Endothelial cell of umbilical vein (primary cell): ENCODE data around the gene RIT2. TPM values are rescaled to one million over a fixed set of nuclear protein-coding genes. Genes with fewer than 3 reads are reported as not detected.

ENCODE experiments used
- BruUV-seq: library from RNA; stranded (reverse); fragments of 400-500 nt; replicated peaks from 2 replicates; lab custom pipeline; 2021; lab: Mats Ljungman, UMichigan
- CTCF ChIA-PET: fragments of 300-600, 350-600 bp; sonication (Branson Sonifier 250); formaldehyde crosslinking; loops from one replicate; lab custom pipeline; 2021; ENCODE audit warnings: antibody characterized with exemption, inconsistent platforms; lab: Charles Lee
- POLR2A ChIA-PET: fragments of 300-600, 350-600 bp; sonication (Branson Sonifier 250); formaldehyde crosslinking; loops from one replicate; lab custom pipeline; 2021; ENCODE audit warnings: antibody characterized with exemption, inconsistent platforms; lab: Charles Lee
- DNase-seq: peaks from one replicate; pipeline ENCODE4 v3.0.0-alpha.2; 2011; ENCODE audit warnings: low read depth, low spot score
- FAIRE-seq: peaks from 2 replicates; lab custom pipeline; 2011; peaks lifted over from hg19 to GRCh38; lab: Jason Lieb, UNC
- H2AFZ ChIP-seq: 2 replicates; pipeline ENCODE4 v1.6.0; 2012; ENCODE audit warnings: low read depth, low read length, control low read depth, inconsistent platforms
- H3K27ac ChIP-seq: 2 replicates; pipeline ENCODE4 v1.5.1; 2011; ENCODE audit warnings: low read depth, mild to moderate bottlenecking, control low read depth, low read length, moderate library complexity; ENCODE audit not compliant: insufficient read depth
- H3K27me3 ChIP-seq, 2 experiments: 2 replicates each; pipeline versions ENCODE4 v1.6.0 to v1.6.1; 2011; ENCODE audit warnings: low read length in 2 of 2, mixed read lengths in 1 of 2; ENCODE audit not compliant: control insufficient read depth in 2 of 2, insufficient read depth in 2 of 2
- H3K36me3 ChIP-seq, 2 experiments: 2 replicates in 1 of 2; 3 replicates in 1 of 2; pipeline ENCODE4 v1.5.1; 2011; ENCODE audit warnings: low read length in 2 of 2, mild to moderate bottlenecking in 1 of 2, moderate library complexity in 1 of 2; ENCODE audit not compliant: control insufficient read depth in 2 of 2, insufficient read depth in 2 of 2; ENCODE audit errors: extremely low read depth in 1 of 2
- H3K4me1 ChIP-seq: 3 replicates; pipeline ENCODE4 v1.5.1; 2011; ENCODE audit warnings: mild to moderate bottlenecking, low read length; ENCODE audit not compliant: control insufficient read depth, insufficient read depth; ENCODE audit errors: extremely low read depth
- H3K4me2 ChIP-seq: 2 replicates; pipeline ENCODE4 v1.6.1; 2011; ENCODE audit warnings: low read length, control low read depth, mixed read lengths; ENCODE audit not compliant: insufficient read depth
- H3K4me3 ChIP-seq, 3 experiments: fragments of 200-600 bp in 1 of 3; sonication (generic), shearing (Covaris generic) in 1 of 3; replicated peaks in 1 of 3; 2 replicates each; pipeline ENCODE4 v1.5.1; 2011 to 2016; ENCODE audit warnings: control low read depth in 3 of 3, low read length in 3 of 3, mild to moderate bottlenecking in 2 of 3, inconsistent platforms in 1 of 3, low read depth in 1 of 3, moderate library complexity in 1 of 3; ENCODE audit not compliant: insufficient read depth in 1 of 3
- H3K79me2 ChIP-seq: 2 replicates; pipeline ENCODE4 v1.6.0; 2012; ENCODE audit warnings: low read length, inconsistent platforms; ENCODE audit not compliant: control insufficient read depth, insufficient read depth
- H3K9ac ChIP-seq: replicated peaks from 2 replicates; pipeline ENCODE3; 2011; ENCODE audit warnings: low read length, control low read depth; ENCODE audit not compliant: insufficient read depth; ENCODE audit errors: extremely low read depth
- H3K9me1 ChIP-seq: replicated peaks from 3 replicates; pipeline ENCODE4 v1.6.0; 2011; ENCODE audit warnings: mild to moderate bottlenecking, low read length; ENCODE audit not compliant: control insufficient read depth, insufficient read depth; ENCODE audit errors: extremely low read depth
- H3K9me3 ChIP-seq: replicated peaks from 2 replicates; pipeline ENCODE4 v1.5.1; 2012; ENCODE audit warnings: low read length, inconsistent platforms; ENCODE audit not compliant: control insufficient read depth, insufficient read depth
- H4K20me1 ChIP-seq: replicated peaks from 2 replicates; pipeline ENCODE3; 2011; ENCODE audit warnings: mild to moderate bottlenecking, low read length; ENCODE audit not compliant: control insufficient read depth, insufficient read depth; ENCODE audit errors: extremely low read depth
- CTCF ChIP-seq, 2 donors: IDR thresholded peaks; 1 replicate in 1 of 2; 2 replicates in 1 of 2; pipeline ENCODE4 v1.5.1; 2011; ENCODE audit warnings: low read length in 2 of 2, mild to moderate bottlenecking in 2 of 2, moderate library complexity in 2 of 2, control low read depth in 1 of 2, inconsistent platforms in 1 of 2, low read depth in 1 of 2; ENCODE audit not compliant: insufficient read depth in 1 of 2; ENCODE audit errors: extremely low read depth in 1 of 2
- EZH2 ChIP-seq: IDR thresholded peaks from 2 replicates; pipeline ENCODE4 v1.6.1; 2012; ENCODE audit warnings: borderline replicate concordance, low read depth, mild to moderate bottlenecking, moderate library complexity, low read length, inconsistent platforms; ENCODE audit not compliant: severe bottlenecking
- FOS ChIP-seq: IDR thresholded peaks from 2 replicates; pipeline ENCODE4 v1.6.1; 2011; ENCODE audit warnings: mild to moderate bottlenecking, low read length, moderate library complexity, borderline replicate concordance; ENCODE audit not compliant: insufficient read depth
- GATA2 ChIP-seq: IDR thresholded peaks from 2 replicates; pipeline ENCODE4 v1.7.0; 2011; ENCODE audit warnings: low read depth, mild to moderate bottlenecking, moderate library complexity, mixed read lengths, low read length; ENCODE audit not compliant: insufficient read length, insufficient read depth
- JUN ChIP-seq: IDR thresholded peaks from 2 replicates; pipeline ENCODE4 v1.6.1; 2011; ENCODE audit warnings: borderline replicate concordance, low read depth; ENCODE audit not compliant: insufficient read length, insufficient read depth
- MAX ChIP-seq: IDR thresholded peaks from 2 replicates; pipeline ENCODE4 v1.6.1; 2011; ENCODE audit not compliant: insufficient read depth, insufficient read length
- MYC ChIP-seq: IDR thresholded peaks from one replicate; pipeline ENCODE4 v1.6.1; 2011; ENCODE audit warnings: mild to moderate bottlenecking, low read depth, low read length
- POLR2A ChIP-seq: IDR thresholded peaks from 2 replicates; pipeline ENCODE4 v1.6.1; 2012; ENCODE audit warnings: low read depth, mild to moderate bottlenecking, control low read depth, low read length
- POLR2AphosphoS5 ChIP-seq: IDR thresholded peaks from 2 replicates; pipeline ENCODE4 v1.6.1; 2012; ENCODE audit warnings: low read depth, mild to moderate bottlenecking, control low read depth, low read length, moderate library complexity; ENCODE audit not compliant: insufficient read depth
- dilution Hi-C: fragments of 300-500 bp; cut with MboI; formaldehyde crosslinking; loops from one replicate; pipeline ENCODE4 v1.15.0; 2019; ENCODE audit warnings: low sequenced_read_pairs; ENCODE audit not compliant: extremely low pct_ligation_motif_present
- intact Hi-C: fragments of 100-400 bp; cut with micrococcal nuclease; formaldehyde crosslinking; loops from one replicate; pipeline ENCODE4 v1.10.0; 2022
- polyA plus RNA-seq, 4 experiments: library from polyadenylated mRNA; depleted of rRNA in 3 of 4; stranded (reverse) in 3 of 4; unstranded in 1 of 4; fragments of >200 nt; gene quantifications; 2 replicates each; pipeline versions ENCODE4 v1.2.1 to v1.2.3, GENCODE V29; 2011 to 2012; ENCODE audit warnings: missing spikeins in 1 of 4
- total RNA-seq: library from RNA; stranded (reverse); gene quantifications from 2 replicates; pipeline ENCODE4 v1.2.3, GENCODE V29; 2021

The RIT2 gene
- total and polyA plus RNA-seq, 2 donors (not counting 3 experiments of a cell fraction or from before 2014, with no cell fraction given), result not detected

- Histone ChIP-seq H3K36me3 (no peaks in the 10 kb centered on the region), H3K79me2 (no peaks in the 10 kb centered on the region), H3K4me3 (no peak overlapping the region), H2AFZ (no peak overlapping the region), H3K9me3 (no peaks in the 10 kb centered on the region), H3K27me3 (no peaks in the 10 kb centered on the region), H3K4me1 (no peaks in the 10 kb centered on the region), H3K9me1 (no peaks in the 10 kb centered on the region), H3K27ac (no peak overlapping the region), H3K9ac (no peak overlapping the region), H3K4me2 (no peak overlapping the region), H4K20me1 (no peaks in the 10 kb centered on the region)
- ChIA-PET POLR2A (no interaction called here), CTCF (no interaction called here)
- DNase-seq (no peak), FAIRE-seq (no peak)
- intact Hi-C loops, result no loop called here
- dilution Hi-C loops, result no loop called here
- no peak for TF ChIP-seq POLR2AphosphoS5
- TF ChIP-seq POLR2A, result no peak
- TF ChIP-seq JUN, result no peak
- no peak for TF ChIP-seq CTCF (IDR thresholded peaks at IDR 0.05; ENCODE audit: extremely low read depth in 1 of 2, insufficient read depth in 1 of 2, low read depth in 1 of 2, low read length in 2 of 2)
- BruUV-seq, result no TSS peak
Measured at GRCh38 chr18:42752916-42753315, 362.6 kb downstream of the RIT2 start.

DNA sequence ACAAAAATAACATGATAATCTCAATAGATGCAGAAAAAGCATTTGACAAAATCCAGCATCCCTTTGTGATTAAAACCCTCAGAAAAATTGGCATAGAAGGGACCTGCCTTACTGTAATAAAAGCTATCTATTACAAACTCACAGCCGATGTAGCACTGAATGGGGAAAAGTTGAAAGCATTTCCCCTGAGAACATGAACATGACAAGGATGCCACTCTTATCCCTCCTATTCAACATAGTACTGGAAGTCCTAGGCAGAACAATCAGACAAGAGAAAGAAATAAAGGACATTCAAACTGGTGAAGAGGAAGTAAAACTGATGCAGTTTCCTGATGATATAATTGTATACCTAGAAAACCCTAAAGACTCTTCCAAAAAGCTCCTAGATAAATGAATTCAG, 368.7 kb downstream of the RIT2 start:
- Histone ChIP-seq H4K20me1 (no peaks in the 10 kb centered on the region), H3K9me3 (no peaks in the 10 kb centered on the region), H3K36me3 (no peaks in the 10 kb centered on the region), H3K79me2 (no peaks in the 10 kb centered on the region), H3K27me3 (no peaks in the 10 kb centered on the region), H3K27ac (no peak overlapping the region), H3K9ac (no peak overlapping the region), H3K4me3 (no peak overlapping the region), H2AFZ (no peak overlapping the region), H3K4me2 (no peak overlapping the region), H3K9me1 (no peaks in the 10 kb centered on the region), H3K4me1 (no peaks in the 10 kb centered on the region)
- dilution Hi-C loops, result no loop called here
- FAIRE-seq, result no peak
- no peak for DNase-seq
- no peak for TF ChIP-seq CTCF (IDR thresholded peaks at IDR 0.05; ENCODE audit: extremely low read depth in 1 of 2, insufficient read depth in 1 of 2, low read depth in 1 of 2, low read length in 2 of 2)
- no peak for TF ChIP-seq FOS
- TF ChIP-seq POLR2A, result no peak
- no peak for TF ChIP-seq MYC
- no peak for TF ChIP-seq MAX
- no peak for TF ChIP-seq EZH2
- no peak for TF ChIP-seq POLR2AphosphoS5
- no peak for TF ChIP-seq GATA2
- no peak for TF ChIP-seq JUN
- ChIA-PET POLR2A (no interaction called here), CTCF (no interaction called here)
- intact Hi-C loops, result no loop called here
- BruUV-seq, result no TSS peak
